ENCODE data around the gene CFAP206. TPM values are rescaled to one million over a fixed set of nuclear protein-coding genes. Genes with fewer than 3 reads are reported as not detected.
A peak's percentile ranks its signal among the peaks of the same experiment; 100 is the strongest.

The CFAP206 gene
- total RNA-seq, 1 experiment from 2014 or later: 2.9 TPM

DNA sequence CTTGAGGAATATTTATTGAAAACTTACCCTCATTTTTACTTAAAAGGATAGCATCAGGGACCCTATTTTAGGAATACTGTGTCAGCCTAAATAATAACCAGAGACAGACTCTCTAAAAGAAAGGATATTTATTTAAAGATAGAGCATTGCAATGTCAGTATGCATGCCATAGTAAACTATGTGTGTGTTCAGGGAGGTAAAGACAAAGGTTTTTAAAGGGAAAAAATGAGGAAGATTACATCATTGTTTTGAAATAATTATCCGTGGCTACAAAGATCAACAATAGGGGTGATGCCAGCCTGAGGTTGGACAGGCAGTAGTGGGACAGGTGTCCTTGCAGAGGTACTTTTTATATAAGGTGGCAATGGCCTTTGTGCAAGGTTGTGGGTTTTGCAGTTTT lies 23.7 kb upstream of the CFAP206 start:
- H3K27ac ChIP-seq: no peak overlapping the region
- ChIA-PET CTCF (interaction anchor here (0.6 kb wide), 1 partner anchor 190 kb away, joined by 3 read pairs; no protein-coding TSS in a partner anchor), POLR2A (ENCODE audit: unreplicated experiment) (no interaction called here)
- H4K20me1 ChIP-seq (ENCODE audit: insufficient read depth): no peaks in the 10 kb centered on the region
- no peak overlapping the region for H3K4me3 ChIP-seq
- no peaks in the 10 kb centered on the region for H3F3A ChIP-seq (ENCODE audit: insufficient read depth, low read depth)
- no peaks in the 10 kb centered on the region for H3K79me2 ChIP-seq (ENCODE audit: low read depth)
- no peaks in the 10 kb centered on the region for H3K9me2 ChIP-seq (ENCODE audit: insufficient read depth)
- H3K27me3 ChIP-seq (ENCODE audit: insufficient read depth, low read depth): no peaks in the 10 kb centered on the region
- intact Hi-C loops (cut with micrococcal nuclease; ENCODE audit: unreplicated experiment): no loop called here
- no TSS peak for BruUV-seq (replicated peaks)
- no peaks in the 10 kb centered on the region for H3K4me1 ChIP-seq (replicated peaks; ENCODE audit: insufficient read depth)
- DNase-seq: no peak
- no peaks in the 10 kb centered on the region for H3K36me3 ChIP-seq (ENCODE audit: low read depth)
- TF ChIP-seq, protein P1, sequence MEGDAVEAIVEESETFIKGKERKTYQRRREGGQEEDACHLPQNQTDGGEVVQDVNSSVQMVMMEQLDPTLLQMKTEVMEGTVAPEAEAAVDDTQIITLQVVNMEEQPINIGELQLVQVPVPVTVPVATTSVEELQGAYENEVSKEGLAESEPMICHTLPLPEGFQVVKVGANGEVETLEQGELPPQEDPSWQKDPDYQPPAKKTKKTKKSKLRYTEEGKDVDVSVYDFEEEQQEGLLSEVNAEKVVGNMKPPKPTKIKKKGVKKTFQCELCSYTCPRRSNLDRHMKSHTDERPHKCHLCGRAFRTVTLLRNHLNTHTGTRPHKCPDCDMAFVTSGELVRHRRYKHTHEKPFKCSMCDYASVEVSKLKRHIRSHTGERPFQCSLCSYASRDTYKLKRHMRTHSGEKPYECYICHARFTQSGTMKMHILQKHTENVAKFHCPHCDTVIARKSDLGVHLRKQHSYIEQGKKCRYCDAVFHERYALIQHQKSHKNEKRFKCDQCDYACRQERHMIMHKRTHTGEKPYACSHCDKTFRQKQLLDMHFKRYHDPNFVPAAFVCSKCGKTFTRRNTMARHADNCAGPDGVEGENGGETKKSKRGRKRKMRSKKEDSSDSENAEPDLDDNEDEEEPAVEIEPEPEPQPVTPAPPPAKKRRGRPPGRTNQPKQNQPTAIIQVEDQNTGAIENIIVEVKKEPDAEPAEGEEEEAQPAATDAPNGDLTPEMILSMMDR (conservative IDR thresholded peaks at IDR 0.05): no peak
- no peak for TF ChIP-seq EZH2 (IDR thresholded peaks at IDR 0.05; ENCODE audit: low read depth)
- no peaks in the 10 kb centered on the region for H3K9me3 ChIP-seq (ENCODE audit: insufficient read depth, low read depth)
- no peak overlapping the region for H3K4me2 ChIP-seq
- no peak overlapping the region for H2AFZ ChIP-seq

DNA sequence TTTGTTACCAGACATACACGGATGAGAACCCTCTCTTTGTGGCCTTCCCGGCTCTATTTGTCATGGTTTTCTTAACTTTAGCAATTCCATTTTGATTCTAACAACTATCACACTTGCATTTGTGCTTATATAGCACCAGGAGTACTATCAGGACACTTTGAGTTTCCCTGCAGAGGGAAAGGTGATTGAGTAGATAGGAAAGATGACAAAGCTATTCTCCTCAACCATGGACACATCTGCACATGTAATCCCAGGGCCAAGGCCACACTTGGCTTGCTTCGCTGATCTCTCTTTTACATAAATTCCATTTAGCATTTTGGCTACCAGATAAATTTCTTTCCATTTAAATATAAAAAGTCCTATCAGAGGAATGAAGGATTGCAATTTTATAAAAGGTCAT lies 23.3 kb upstream of the CFAP206 start:
- Histone ChIP-seq H2AFZ (no peak overlapping the region), H3K4me3 (no peak overlapping the region), H3K27me3 (ENCODE audit: insufficient read depth, low read depth) (no peaks in the 10 kb centered on the region), H3K9me2 (ENCODE audit: insufficient read depth) (no peaks in the 10 kb centered on the region), H3K36me3 (ENCODE audit: low read depth) (no peaks in the 10 kb centered on the region), H3F3A (ENCODE audit: insufficient read depth, low read depth) (no peaks in the 10 kb centered on the region), H3K9me3 (ENCODE audit: insufficient read depth, low read depth) (no peaks in the 10 kb centered on the region), H3K4me2 (no peak overlapping the region), H3K79me2 (ENCODE audit: low read depth) (no peaks in the 10 kb centered on the region), H3K4me1 (replicated peaks; ENCODE audit: insufficient read depth) (no peaks in the 10 kb centered on the region), H3K27ac (no peak overlapping the region), H4K20me1 (ENCODE audit: insufficient read depth) (no peaks in the 10 kb centered on the region)
- DNase-seq: no peak
- TF ChIP-seq EZH2 (IDR thresholded peaks at IDR 0.05; ENCODE audit: low read depth): no peak
- TF ChIP-seq, protein P1 (conservative IDR thresholded peaks at IDR 0.05): no peak
- CTCF ChIA-PET: interaction anchor here (0.6 kb wide), 1 partner anchor 189 kb away, joined by 3 read pairs; no protein-coding TSS in a partner anchor
- intact Hi-C loops (cut with micrococcal nuclease; ENCODE audit: unreplicated experiment): no loop called here
- POLR2A ChIA-PET (ENCODE audit: unreplicated experiment): interaction anchor here (0.7 kb wide), 1 partner anchor 524 kb away, joined by 4 read pairs; no protein-coding TSS in a partner anchor
- no TSS peak for BruUV-seq (replicated peaks)

DNA sequence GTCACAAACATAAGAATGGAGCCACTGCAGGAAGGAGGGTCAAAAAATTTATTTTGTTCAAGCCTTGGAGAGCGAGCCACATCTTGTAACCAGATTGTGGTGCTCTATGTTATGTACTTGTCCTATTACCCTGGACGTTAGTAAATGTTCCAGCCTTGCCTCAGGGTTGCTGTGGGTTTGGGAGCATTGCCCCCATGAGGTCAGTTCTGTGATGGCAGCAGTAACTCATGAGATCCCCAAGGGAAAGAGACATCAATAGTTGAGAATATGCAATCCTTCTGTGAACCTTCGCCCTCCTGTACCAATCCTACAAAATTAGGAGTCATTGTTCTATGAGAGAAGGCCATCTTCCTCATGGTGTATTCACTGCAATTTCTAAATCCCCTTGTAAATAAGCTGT lies 16.4 kb upstream of the CFAP206 start:
- Histone ChIP-seq H3K27me3 (ENCODE audit: insufficient read depth, low read depth) (no peaks in the 10 kb centered on the region), H3K79me2 (ENCODE audit: low read depth) (no peaks in the 10 kb centered on the region), H3K4me1 (replicated peaks; ENCODE audit: insufficient read depth) (no peaks in the 10 kb centered on the region), H4K20me1 (ENCODE audit: insufficient read depth) (no peaks in the 10 kb centered on the region), H3K9me2 (ENCODE audit: insufficient read depth) (no peaks in the 10 kb centered on the region), H3K9me3 (ENCODE audit: insufficient read depth, low read depth) (no peaks in the 10 kb centered on the region), H3K4me3 (no peak overlapping the region), H2AFZ (no peak overlapping the region), H3F3A (ENCODE audit: insufficient read depth, low read depth) (no peaks in the 10 kb centered on the region), H3K27ac (no peak overlapping the region), H3K4me2 (no peak overlapping the region), H3K36me3 (ENCODE audit: low read depth) (no peaks in the 10 kb centered on the region)
- ChIA-PET CTCF (no interaction called here), POLR2A (ENCODE audit: unreplicated experiment) (no interaction called here)
- no peak for TF ChIP-seq EZH2 (IDR thresholded peaks at IDR 0.05; ENCODE audit: low read depth)
- TF ChIP-seq, protein P1 (conservative IDR thresholded peaks at IDR 0.05): peak; percentile 51
- DNase-seq: peak in 1 of 2 experiments; percentile 19
- no TSS peak for BruUV-seq (replicated peaks)
- intact Hi-C loops (cut with micrococcal nuclease; ENCODE audit: unreplicated experiment): loop anchor here (1.0 to 10.0 kb wide), 5 partner anchors 115 to 553 kb away; partner anchors contain the start of gene ORC3

Measured in PC-9 (cell line).